ENCODE results near the gene TMEM131. TPM values are rescaled to one million over a fixed set of nuclear protein-coding genes. Genes with fewer than 3 reads are reported as not detected.
A peak's percentile ranks its signal among the peaks of the same experiment; 100 is the strongest.

TMEM131 gene
- total and polyA plus RNA-seq, 10 of the 15 experiments (the other 5 are each of a cell fraction or from before 2014, with no cell fraction given), result 6.0 to 48.2 (median 23.2) TPM

- TF ChIP-seq JUND (IDR thresholded peaks at IDR 0.05; ENCODE audit: low read depth, low read length) (no peak), BCL11A (IDR thresholded peaks at IDR 0.05; ENCODE audit: low read depth, low read length) (peak; percentile 64), CBX5 (IDR thresholded peaks at IDR 0.05; ENCODE audit: low read depth) (no peak), SREBF1 (IDR thresholded peaks at IDR 0.05; ENCODE audit: low read length) (no peak), ESRRA (IDR thresholded peaks at IDR 0.05; ENCODE audit: low read length) (no peak), ASH2L (IDR thresholded peaks at IDR 0.05; ENCODE audit: borderline replicate concordance, low read depth) (no peak), MYB (IDR thresholded peaks at IDR 0.05; ENCODE audit: borderline replicate concordance, low read depth, low read length) (no peak), STAT3 (IDR thresholded peaks at IDR 0.05; ENCODE audit: low read depth, low read length) (peak; percentile 79; the same call in 1 of the 2 replicates), MEF2B (IDR thresholded peaks at IDR 0.05; ENCODE audit: partially characterized antibody, poor library complexity, severe bottlenecking) (no peak), NFIC (IDR thresholded peaks at IDR 0.05; ENCODE audit: low read depth, low read length) (peak; percentile 86; the same call in 1 of the 2 replicates), MYC (IDR thresholded peaks at IDR 0.05; ENCODE audit: insufficient read depth, insufficient read length, insufficient replicate concordance, low read length, severe bottlenecking) (no peak), RAD51 (IDR thresholded peaks at IDR 0.05) (no peak), TAF1 (IDR thresholded peaks at IDR 0.05; ENCODE audit: borderline replicate concordance, low read depth, low read length) (no peak), RAD21 (IDR thresholded peaks at IDR 0.05; ENCODE audit: insufficient read depth, low read depth, low read length) (no peak), MTA3 (IDR thresholded peaks at IDR 0.05; ENCODE audit: borderline replicate concordance, low read length) (no peak), SUZ12 (IDR thresholded peaks at IDR 0.05; ENCODE audit: unreplicated experiment) (no peak), CREB1 (IDR thresholded peaks at IDR 0.05; ENCODE audit: low read depth) (peak; percentile 74), SMAD5 (IDR thresholded peaks at IDR 0.05; ENCODE audit: low read depth) (no peak), HCFC1 (IDR thresholded peaks at IDR 0.05; ENCODE audit: low read length) (no peak), E2F8 (IDR thresholded peaks at IDR 0.05; ENCODE audit: low read depth, partially characterized antibody) (no peak), ZNF24 (IDR thresholded peaks at IDR 0.05) (no peak), PAX5 (IDR thresholded peaks at IDR 0.05; ENCODE audit: borderline replicate concordance, low read depth, low read length) (peak; percentile 63; the same call in 1 of the 2 replicates), STAT1 (conservative IDR thresholded peaks at IDR 0.05) (no peak), KAT2A (conservative IDR thresholded peaks at IDR 0.05; ENCODE audit: control insufficient read depth, low read depth, low read length) (no peak), BCLAF1 (IDR thresholded peaks at IDR 0.05) (no peak), YBX1 (IDR thresholded peaks at IDR 0.05) (no peak), RUNX3 (IDR thresholded peaks at IDR 0.05; ENCODE audit: low read length) (peak; percentile 97)
These were observed 17.8 kb upstream of the TMEM131 start (continued) for GRCh38 chr2:98013407-98014042.

Data from GM12878 (cell line).